HG03196 (cell line): ENCODE data around the gene RIT2.
"Not testable (repeated sequence)": the region's sequence is repeated elsewhere in the genome, so short reads cannot be mapped to it uniquely, and the experiment has no call there.

Experiments
- ATAC-seq: cut with Tn5 transposase; IDR thresholded peaks from one replicate; pipeline ENCODE4 v1.9.1; 2021; ENCODE audit not compliant: unreplicated experiment

RIT2 gene

DNA sequence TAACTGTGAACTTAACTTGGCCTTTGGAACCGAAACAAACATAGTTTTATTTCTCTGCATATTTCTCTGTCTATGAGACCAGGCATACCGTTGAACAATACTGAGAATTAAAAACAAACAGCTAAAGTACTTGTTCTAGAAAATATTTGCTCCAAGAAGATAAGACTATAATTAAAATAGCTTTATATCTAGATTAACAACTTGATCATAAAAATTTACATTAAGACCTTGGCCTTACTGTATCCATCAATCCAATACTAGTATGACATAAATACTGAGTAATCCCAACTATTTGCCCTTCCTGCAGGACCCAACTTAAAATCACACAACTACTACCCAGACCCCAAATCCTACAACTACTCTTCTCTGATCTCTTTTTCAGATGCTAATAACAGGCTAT, 260.9 kb downstream of the RIT2 start:
- no peak for ATAC-seq

GRCh38 chr18:42850174-42851083, 265.1 kb downstream of the RIT2 start:
- ATAC-seq, result no peak

- no peak for ATAC-seq
Observed at GRCh38 chr18:42839408-42839807, 276.1 kb downstream of the RIT2 start.

DNA sequence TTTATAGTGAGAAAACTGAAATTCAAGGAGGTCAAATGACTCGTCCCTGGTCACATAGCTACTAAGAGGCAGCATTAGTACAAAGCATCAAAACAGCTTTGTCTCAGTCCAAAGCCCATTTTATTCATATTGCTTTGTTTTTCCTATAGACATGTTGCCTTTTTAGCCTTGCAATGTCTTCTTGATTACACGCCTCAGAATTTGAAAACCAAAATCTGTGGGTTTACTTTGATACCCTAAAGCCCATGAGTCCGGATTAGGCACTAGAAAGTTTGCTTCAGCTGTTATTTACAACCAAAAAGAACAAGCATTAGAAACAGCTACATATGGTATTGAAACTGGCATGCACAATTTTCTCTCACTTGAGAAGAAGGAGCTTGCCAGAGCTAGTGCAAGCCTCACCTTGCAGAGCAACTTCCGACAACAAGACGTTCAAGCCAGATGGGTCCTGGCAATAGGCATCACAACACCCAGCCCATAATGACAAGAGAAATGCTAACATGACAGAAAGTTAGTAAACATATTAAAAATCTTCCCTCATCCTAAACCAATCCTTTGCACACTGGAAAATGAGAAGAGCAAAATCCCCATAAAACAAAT, 276.8 kb downstream of the RIT2 start:
- no peak for ATAC-seq

GRCh38 chr18:42830936-42831335, 284.5 kb downstream of the RIT2 start:
- no peak for ATAC-seq

GRCh38 chr18:42828881-42829280, 286.6 kb downstream of the RIT2 start:
- ATAC-seq, result no peak

DNA sequence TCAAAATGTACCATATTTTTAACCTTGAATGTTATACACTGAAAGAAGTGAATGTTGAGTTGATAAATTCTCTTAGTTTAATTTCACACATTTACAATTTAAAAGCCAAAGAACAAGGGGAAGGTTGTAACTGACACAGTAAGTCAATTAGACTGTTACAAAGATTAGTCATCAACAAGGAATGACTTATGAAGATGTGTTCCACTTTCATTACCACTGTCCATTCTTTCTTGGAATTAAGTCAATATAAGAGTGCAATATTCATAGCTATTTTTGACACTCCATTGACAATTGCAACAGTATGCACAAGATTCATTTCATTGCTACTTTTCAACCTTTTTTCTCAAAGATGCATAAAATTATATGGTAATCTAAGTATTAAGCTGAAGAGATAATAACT, 291.3 kb downstream of the RIT2 start:
- ATAC-seq, result no peak

DNA sequence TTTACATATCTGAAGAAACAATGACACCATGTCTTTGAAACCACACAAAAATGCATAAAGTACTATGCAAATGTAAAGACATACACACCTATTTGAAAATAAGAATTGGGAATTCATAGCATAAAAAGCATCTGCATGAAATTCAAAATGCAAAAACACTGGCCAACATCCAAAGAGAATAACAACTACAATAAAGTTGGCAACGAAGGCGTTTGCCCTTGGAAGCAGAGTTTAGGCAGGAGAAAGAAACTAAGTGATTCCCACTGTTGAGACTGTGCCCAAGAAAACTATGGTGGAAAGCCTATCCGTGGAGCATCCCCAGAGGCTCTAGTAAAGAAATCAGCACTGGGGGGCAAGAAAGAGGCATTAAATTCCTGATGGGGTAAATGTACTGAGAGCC, 292.8 kb downstream of the RIT2 start:
- ATAC-seq, result no peak

DNA sequence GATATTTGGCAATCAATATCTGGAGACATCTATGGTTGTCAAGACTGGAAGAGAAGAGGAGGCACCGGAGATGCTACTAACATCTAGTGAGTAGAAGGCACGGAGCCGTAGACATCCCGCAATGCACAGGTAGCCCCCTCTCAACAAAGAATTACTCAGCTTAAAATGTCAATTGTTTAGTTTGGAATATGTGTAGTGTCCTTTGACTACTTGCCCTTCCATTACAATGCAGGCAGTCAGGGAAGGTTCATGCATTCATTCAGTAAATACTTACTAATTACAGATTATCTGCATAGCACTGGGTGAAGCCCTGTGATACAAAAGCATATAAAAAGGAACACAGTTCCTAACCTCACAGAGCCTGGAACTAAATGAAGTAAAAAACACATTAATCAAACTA, 294.0 kb downstream of the RIT2 start:
- ATAC-seq, result no peak

DNA sequence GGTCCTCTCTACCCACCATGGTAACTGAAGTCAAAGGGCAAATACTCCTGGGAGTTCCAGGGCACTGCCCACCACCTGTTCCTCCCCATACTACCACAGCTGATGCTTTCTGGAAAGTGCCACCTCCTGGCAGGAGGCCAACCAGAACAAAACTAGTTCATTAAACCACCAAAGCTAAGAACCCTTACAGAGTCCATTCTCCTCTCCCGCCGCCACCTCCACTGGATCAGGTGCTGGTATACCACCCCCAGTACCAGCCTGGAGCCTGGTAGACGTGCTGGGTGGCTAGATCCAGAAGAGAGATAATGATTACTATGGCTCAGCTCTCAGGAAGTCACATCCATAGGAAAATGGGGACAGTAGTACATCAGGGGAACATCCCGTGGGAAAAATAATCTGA, 300.9 kb downstream of the RIT2 start:
- ATAC-seq, result no peak

GRCh38 chr18:42814184-42814583, 301.3 kb downstream of the RIT2 start:
- no peak for ATAC-seq

DNA sequence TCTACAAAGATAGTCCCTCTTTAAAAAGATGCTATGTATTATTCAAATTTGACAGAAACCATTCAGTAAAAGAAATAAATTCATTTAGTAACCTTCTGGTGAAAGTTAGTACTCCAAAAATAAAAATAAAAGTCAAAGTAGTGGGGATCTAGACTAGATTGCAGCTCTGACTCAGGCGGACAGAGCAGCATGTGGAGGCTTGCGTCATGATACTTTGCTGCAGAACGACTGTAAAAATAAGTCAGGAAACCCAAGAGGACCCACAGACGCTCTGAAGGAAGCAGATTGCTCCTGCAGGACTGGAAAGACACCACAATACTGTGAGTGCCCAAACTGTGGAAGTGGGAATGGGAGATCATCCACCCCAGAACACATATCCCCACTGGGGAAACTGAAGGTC, 301.9 kb downstream of the RIT2 start:
- no peak for ATAC-seq

- ATAC-seq, result no peak
Observed at GRCh38 chr18:42807887-42808286, 307.6 kb downstream of the RIT2 start.

DNA sequence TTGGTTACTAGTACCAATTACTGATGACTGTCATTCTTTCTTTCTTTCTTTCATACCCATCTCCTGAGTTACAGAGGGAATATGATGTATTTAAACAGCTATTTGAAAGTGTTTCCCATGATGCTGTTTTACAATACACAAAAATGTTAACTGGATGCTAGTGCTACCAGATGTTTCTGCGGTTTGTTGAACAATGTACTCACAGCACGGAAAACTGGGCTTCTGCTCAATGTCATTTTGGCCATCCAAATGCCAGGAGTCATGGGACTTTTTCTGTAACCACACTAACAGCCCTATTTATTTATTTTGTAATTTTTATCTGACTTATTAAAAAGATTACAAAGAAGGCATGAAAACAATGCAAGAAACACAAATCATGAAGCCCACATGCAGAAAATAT, 313.8 kb downstream of the RIT2 start:
- no peak for ATAC-seq

DNA sequence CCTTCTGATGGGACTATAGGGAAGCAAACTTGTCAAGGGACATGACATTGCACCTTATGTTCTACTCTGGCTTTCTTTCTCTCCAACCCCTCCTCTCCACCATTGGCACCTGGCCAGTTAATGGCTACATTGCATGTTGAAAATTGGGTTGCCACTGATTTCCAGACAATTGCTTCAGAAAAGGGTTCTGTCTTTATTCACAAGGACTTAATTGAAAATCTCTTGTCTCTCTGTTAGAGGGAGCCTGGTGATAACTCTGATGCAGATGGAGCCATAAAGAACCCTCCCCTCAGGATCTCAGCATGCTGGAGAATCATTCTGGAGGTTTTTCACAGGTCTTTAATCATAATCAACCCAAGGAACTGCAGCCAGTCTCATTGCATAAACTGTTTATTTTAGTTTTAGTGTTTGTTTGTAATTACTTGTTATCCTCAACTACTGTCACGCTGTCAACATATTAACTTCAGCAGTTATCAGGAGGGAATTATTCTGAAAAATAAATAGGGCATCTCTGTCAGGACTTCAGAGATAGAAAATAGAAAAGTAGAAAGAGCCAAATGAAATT, 316.8 kb downstream of the RIT2 start:
- ATAC-seq, result no peak

GRCh38 chr18:42795213-42795789, 320.2 kb downstream of the RIT2 start:
- not testable (repeated sequence) for ATAC-seq

GRCh38 chr18:42792731-42793130, 322.8 kb downstream of the RIT2 start:
- no peak for ATAC-seq

GRCh38 chr18:42784632-42785031, 330.9 kb downstream of the RIT2 start:
- no peak for ATAC-seq

GRCh38 chr18:42782929-42783328, 332.6 kb downstream of the RIT2 start:
- ATAC-seq, result no peak

GRCh38 chr18:42781298-42781815, 334.1 kb downstream of the RIT2 start:
- ATAC-seq, result no peak

GRCh38 chr18:42780171-42780570, 335.3 kb downstream of the RIT2 start:
- no peak for ATAC-seq
